GM19452 (cell line): Measurements from ENCODE around the gene ACSL3.

Experiments used
- ATAC-seq: cut with Tn5 transposase; IDR thresholded peaks from one replicate; pipeline ENCODE4 v1.9.1; 2021; ENCODE audit not compliant: unreplicated experiment

ACSL3 gene

DNA sequence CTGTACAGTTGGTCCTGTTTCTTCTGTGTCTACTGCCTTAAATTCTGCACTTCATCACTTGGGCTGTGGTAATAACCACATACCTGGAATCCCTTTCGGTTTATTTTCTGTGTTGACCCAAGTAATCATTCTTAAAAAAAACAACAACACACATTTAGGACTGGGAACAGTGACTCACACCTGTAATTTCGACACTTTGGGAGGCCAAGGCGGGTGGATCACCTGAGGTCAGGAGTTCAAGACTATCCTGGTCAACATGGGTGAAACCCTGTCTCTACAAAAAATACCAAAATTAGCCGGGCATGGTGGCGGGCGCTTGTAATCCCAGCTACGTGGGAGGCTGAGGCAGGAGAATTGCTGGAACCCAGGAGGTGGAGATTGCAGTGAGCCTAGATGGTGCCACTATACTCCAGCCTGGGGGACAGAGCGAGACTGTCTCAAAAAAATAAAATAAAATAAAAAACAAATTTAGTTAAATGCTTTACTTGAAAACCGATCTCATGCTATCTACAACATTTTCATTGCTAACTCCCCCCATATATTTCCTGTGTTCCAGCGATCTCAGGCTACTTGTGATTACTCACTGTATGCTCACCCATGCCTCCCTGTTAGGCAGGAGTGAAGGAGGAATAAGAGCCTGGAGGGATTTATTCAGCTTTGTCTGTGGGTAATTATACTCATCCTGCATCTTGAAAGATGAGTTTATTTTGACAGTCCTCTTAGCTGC lies 18.2 kb downstream of the ACSL3 start:
- ATAC-seq, result no peak

DNA sequence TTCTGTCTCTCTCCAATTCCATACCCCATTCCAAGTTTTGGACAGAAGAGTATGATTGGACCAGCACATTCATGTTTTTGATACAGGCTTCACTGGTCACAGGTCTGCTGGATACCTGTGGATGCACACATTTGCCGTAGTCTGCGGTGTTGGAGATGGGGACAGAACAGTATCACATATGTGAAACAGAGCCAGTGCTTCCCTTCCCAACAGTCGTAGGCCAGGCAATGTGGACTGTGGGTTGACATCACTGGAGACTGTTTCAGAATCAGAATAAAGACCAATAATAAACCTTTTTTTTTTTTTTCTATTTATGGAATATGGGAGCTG lies 18.7 kb downstream of the ACSL3 start:
- no peak for ATAC-seq

DNA sequence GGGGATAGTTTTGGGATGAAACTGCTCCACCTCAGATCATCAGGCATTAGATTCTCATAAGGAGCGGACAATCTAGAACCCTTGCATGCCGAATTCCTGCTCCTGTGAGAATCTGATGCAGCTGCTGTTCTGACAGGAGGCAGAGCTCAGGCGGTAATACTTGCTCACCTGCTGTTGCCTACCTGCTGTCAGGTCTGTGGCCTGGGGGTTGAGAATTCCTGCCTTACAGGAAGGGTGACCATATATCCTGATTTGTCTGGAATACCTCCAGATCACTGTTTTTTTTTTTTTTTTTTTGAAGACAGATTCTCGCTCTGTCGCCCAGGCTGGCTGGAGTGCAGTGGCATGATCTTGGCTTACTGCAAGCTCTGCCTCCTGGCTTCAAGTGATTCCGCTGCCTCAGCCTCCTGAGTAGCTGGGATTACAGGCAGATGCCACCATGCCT lies 21.7 kb downstream of the ACSL3 start:
- ATAC-seq, result no peak

DNA sequence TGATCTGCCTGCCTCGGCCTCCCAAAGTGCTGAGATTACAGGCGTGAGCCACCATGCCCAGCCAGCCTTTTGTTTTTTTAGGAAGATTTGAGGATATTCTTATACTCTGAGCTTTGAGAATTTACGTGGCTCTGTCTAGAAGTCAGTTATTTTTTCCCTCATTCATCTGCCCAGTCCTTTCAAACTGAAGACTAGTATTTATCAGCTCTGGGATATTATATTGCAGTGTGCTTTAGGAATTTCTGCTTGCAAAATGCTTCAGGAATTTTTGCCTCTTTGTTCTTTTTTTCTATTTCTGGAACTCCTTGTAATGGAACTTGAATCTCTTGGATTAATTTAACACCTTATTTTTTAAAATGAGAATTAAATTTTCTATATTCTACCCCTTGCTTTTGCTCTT lies 22.6 kb downstream of the ACSL3 start:
- ATAC-seq, result no peak

DNA sequence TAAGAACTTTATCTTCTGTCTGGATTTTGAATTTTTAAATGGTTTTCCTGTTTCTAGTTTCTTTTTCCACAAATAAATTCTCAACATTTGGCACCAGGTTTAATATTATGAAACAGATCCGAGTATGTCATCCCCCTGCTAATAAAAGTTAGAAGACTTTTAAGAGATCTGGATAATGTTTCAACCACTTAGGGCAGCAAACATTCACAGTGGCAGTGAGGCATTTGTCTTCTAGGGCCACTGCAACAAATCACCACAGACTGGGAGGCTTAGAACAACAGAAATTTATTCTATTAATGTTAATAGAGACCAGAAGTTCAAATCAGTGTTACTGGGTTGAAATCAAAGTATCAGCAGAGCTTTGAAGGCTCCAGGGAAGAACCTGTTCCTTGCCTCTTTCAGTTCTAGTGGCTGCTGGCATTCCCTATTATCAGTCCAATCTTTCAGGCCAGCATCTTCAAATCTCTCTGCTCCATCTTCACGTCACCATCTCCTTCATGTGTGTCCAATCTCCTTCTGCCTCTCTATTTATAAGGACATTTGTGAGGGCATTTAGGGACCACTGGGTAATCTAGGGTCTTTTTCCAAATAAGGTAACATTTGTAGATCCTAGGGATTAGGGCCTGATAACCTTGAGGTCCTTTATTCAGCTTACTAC lies 23.4 kb downstream of the ACSL3 start:
- ATAC-seq, result no peak

DNA sequence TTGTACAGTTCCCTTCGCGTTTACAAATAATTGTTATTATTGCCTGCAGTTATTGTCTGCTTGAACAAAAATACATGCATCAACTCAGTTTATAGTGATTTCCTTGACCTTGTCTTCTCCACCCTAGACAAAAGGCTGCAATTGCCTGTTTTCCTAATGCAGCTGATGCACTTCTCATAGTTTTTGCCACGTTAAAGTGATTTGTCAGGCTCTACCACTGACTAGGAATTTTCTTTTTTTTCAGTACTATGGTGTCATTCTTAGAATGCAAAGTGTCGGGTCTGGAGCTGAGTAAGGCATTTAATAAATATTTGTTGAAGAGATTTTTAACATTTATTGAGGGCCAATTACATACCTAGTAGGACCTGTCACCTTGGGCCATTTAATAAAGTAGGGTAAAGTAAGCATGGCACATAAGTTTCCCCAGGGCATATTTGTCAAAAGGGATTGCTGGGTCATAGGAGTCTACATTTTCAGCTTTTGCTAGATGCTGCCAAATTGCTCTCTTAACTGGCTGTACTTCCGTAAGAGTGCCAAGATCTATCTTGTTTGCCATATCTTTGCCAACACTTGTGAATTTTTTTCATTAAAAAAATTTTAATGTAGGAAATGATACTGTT lies 24.1 kb downstream of the ACSL3 start:
- no peak for ATAC-seq

DNA sequence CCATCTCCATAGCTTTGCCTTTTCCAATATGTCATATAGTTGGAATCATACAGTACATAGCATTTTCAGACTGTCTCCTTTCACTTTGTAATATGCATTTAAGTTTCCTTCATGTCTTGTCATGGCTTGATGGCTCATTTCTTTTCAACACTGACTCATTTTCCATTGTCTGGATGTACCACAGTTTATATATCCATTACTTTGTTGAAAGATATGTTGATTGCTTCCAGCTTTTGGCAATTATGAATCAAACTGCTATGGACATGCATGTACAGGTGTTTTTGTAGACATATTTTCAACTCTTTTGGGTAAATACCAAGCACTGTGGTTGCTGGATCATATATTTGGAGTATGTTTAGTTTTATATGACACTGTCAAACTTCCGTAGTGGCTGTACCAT lies 26.3 kb downstream of the ACSL3 start:
- no peak for ATAC-seq

DNA sequence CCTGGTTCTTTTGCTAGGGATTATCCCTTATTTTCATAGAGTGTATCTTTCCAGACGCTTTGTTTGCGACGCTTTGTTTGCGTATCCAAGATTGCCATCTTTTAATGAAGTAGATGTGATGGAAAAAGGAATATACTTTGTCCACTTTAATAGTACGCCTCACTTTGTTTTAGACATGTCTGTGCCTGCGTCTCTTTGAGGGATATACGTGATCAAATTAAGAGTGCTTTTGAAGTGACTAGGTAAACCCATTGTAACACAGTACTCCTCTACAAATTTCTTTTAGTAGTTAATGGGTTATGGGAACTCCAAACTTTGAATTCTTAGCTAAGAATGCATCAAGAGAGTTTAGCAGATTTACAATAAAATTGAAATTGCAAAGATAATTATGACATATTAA lies 27.9 kb downstream of the ACSL3 start:
- ATAC-seq, result no peak

DNA sequence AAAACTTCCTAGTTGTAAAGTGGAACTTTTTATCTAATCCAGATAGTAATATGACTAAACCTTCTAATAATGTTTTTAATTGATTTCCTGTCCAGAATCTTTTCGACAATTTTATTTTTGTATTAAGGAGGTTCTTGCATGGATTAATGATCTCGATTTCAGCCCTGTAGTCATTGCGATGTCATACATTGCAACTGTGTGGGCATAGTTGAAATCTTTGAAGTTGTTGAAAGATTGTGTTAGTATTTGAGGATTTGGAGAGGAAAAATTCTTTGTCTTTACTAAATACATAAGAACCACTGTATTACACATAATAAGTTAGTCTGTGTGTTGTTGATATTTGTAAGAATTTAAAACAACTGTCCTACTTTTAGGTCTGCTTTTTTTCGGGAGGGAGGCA lies 31.1 kb downstream of the ACSL3 start:
- ATAC-seq, result no peak

DNA sequence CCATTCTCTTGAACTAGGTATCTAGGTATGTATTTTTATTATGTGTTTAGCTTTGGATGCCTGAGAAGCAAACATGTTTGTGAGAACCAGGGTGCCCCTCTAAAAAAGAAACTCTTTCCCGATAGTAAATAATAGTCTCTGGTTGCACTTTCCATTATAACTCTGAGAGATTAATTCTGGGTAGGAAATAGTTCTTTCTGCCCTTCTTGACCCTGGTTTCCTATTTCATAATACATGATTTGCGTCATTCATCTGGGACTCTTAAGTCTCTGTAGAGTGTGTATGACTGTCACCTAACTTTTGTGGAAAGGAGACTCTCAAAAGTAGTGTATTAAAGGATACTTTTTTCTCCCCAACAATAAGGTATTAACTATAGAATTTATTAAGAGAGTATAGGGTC lies 31.5 kb downstream of the ACSL3 start:
- ATAC-seq, result no peak

DNA sequence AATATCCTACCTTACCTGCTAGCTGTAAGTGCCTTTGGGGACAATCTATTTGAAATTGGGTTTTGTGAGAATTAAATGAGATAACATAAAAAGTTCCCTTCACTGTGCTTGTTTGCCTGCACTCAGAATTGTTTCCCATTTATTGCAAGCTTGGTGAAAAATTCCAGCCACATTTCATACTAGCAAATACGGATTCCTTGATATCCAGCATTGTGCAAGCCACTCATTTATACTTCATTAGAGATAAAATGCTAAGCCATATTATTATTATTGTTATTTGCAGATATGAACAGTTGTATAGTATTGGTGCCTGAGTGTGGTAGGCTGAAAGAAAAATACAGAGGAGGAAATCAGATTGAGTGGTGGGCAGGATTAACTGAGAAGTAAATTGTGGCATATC lies 31.9 kb downstream of the ACSL3 start:
- no peak for ATAC-seq

DNA sequence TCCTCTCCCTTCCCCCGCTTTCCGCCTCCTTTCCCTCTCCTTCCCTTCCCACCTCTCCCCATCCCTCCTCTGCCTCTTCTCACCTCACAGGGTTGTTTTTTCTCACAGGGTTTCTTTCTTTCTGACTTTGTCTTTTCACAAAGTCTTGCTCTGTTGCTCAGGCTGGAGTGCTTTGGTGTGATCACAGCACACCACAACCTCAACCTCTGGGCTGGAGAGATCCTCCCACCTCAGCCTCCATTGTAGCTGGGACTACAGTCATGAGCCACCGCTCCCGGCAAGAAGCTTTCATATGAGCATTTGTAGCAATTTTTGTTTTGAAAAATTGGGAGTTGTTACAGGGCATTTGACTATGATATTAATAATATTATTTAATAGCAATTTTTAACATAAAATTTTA lies 32.9 kb downstream of the ACSL3 start:
- no peak for ATAC-seq

DNA sequence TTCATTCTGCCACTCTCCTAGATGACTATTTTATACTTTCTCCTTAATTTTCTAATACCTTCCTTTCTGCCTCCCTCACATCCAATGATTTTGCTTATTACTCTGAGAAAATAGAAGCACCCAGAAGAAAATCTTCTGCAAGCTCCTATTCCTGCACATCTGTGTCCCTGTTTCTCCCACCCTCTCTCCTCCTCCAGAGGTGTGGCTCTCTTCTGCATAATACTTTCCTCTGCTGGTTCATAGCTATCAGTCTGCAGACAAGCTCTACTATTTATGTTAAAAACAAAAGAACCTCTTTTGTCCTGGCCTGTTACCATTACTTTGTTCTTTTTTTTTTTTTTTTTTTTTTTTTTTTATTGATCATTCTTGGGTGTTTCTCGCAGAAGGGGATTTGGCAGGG lies 34.3 kb downstream of the ACSL3 start:
- no peak for ATAC-seq

DNA sequence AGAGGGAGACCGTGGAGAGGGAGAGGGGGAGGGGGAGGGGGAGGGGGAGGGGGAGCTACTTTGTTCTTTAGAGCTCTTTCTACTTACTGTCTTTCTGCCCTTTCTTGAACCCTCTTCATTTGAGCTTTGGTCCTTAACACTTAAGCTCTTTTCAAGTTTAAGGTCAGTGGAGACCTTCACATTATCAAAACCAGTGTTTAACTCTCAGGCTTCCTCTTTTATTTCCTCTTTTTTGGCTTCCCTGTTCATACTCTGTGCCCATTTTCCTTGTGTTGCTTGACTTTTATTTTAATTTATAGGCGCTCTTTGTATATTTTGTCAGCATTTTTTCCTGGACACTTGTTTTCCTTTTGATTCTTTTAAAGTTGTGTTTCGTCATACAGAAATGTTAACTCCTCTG lies 37.1 kb downstream of the ACSL3 start:
- ATAC-seq, result no peak

DNA sequence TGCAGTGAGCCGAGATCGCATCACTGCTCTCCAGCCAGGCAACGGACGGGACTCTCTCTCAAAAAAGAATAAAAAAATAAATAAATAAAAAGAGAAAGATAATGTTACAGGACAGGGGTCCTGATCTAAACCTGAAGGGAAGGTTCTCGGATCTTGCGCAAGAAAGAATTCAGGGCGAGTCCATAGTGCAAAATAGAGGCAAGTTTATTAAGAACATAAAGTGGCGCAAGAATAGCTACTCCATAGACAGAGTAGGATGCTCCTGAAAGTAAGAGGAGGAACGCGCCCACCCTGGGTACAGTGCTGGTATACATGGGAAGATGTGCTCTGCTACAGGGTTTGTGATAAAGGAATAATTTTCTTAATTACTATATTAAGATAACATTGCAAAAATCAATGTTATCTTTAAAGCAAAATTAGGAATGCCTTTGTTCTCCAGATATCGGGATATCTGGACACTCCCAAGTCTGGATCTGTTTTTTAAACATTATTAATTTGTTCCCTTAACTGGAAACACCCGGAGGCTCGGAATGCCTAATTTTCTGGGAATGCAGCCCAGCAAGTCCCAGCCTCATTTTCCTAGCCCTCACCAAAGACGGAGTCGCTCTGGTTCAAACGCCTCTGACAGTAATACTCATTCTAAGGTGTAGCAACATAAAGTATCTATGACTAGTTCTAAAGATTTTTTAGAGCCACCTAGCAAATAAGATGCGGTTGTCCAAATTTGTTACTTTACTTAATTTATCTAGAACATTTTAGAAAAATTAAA lies 38.8 kb downstream of the ACSL3 start:
- ATAC-seq, result no peak

DNA sequence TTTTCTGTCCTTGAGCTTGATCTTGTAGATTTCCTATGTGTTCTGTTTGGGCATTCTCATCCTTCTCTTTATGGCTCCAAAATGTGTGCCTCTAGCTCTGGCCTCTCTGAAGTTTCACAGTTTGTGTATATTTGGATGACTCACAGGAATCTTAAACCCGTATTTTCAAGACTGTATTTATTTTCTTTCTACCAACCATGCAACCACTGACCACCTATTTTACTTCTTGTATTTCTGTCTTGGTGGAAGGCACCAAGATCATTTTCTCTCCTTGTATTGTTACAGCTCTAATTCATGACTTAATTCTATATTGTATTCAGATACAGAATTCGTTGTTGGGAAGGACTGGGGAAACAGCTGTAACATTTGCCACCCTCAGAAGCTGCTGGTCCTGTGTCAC lies 39.5 kb downstream of the ACSL3 start:
- ATAC-seq, result no peak

DNA sequence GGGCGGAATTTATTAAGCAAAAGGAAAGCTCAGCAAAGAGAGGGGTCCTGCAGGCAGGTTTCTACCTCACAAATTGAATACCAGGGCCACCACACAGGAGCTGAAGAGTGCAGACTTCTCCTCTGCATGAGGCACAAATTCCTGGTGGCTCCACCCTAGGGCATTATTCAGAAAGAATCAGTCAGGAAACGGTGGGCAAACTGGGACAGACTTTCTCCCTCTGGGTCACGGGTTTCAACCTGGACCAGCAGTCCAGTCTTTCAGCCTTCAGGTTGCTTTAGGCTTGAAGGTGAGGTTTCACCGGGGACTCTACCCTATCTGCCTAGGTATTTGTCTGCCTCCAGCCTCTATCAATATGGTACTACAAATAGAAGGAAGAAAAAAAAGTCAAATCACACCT lies 41.8 kb downstream of the ACSL3 start:
- ATAC-seq, result no peak

DNA sequence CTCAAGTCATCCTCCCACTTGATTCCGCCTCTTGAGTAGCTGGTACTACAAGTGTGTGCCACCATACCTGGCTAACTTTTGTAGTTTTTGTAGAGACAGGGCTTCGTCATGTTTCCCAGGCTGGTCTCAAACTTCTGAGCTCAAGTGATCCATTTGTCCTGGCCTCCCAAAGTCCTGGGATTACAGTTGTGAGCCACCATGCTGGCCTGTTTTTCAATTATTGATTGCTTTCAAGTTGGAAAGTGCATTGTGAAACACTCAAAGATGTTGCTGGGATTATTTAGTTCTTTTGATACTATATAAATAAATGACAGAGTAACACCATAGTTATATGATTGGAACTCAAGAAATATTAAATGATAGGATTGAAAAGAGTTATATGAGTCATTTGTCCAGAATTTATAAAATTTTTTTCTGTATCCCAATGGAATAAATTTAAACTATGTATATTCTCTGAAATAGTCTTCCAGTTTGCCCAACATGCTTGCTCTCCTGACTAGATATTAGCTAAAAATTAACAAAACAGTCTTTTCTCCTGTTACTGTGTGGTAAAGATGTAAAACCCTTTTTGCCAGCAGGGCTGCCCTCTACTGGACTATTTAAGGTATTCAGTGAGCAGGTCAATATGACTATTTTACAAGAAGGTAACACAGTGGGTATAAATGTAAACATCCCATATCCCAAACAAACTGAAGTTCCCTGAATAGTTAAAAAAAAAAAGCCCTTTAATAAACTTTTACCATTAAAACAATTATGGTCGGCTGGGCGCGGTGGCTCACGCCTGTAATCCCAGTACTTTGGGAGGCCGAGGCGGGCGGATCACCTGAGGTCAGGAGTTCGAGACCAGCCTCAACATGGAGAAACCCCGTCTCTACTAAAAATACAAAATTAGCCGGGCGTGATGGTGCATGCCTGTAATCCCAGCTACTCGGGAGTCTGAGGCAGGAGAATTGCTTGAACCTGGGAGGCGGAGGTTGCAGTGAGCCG lies 42.7 kb downstream of the ACSL3 start:
- peak; percentile 87 for ATAC-seq

DNA sequence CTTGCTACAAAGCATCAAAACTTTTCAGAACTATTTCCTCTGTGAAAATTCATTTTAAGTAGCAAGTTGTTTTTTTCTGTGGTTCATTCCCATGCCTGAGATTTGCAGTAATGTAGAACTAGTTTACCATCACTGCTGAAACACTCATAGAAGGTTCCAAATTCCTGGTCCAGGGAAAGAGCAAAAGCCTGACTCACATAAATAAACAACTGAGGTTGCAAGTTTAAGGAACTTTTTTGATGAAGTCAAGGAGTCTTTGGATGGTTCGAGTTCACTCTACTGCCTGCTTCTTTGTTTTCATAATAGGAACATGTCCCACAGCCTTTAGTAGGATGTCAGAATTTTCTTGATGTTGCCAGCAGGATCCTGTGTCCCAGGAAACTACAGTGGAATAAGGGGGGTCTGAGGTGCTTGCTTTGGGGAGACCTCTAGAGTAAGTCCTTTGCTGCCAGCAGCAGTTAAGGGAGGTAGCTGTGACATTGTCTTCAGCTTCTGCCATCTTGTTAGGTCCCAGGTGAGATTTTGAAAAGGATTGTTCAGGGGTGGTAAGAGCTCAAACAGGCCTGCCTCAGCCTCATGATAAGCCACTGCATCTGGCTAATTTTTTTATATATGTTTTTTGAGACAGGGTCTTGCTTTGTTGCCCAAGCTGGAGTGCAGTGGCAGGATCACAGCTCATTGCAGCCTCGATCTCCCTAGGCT lies 43.9 kb downstream of the ACSL3 start:
- no peak for ATAC-seq

DNA sequence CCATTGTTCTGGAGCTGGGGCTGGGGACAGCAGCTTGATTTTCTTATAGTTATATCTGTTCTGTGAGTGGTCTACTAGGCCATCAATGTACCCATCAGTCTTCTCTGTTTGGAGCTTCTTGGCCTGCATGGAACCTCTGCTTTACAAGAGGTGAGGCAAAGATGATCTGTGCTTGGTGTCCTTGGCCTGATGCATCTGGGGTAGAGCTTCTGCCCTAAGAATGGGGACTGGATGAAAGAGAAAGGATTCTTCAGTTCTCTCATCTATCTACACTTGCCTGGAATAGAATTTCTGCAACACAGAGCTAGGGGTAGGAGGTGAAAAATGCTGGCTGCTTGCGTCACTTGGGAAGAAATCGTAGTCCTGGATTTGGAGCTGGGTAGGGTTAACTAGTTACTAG lies 46.2 kb downstream of the ACSL3 start:
- no peak for ATAC-seq
